GM19043 (cell line): ENCODE data around the gene OR2G3.

Source experiments
- ATAC-seq: cut with Tn5 transposase; IDR thresholded peaks from one replicate; pipeline ENCODE4 v1.9.1; 2021; ENCODE audit warnings: low read depth; ENCODE audit not compliant: unreplicated experiment

Gene OR2G3

DNA sequence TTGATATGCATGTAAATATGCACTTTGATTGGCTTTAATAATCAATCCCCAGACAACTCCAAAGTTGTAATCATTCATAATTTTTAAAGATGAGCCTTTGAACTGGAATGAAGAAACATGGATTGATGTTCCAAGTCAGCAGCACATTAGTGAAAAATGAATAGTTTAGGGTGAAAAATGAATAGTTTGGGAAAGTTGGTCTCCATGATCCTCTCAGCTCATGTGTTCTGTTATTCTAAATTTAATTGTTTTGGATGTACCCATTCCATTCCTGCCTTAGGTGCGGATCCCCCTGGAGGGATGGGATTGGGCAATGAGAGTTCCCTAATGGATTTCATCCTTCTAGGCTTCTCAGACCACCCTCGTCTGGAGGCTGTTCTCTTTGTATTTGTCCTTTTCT lies at the start of gene OR2G3:
Gene OR2G3 (plus strand): TSS at position 301 of the 400 bp plus-strand sequence. CDS start 0 bp downstream, at position 301.
- no peak for ATAC-seq

GRCh38 chr1:247557926-247558674 lies 47.3 kb upstream of the OR2G3 start:
- ATAC-seq, result no peak

- ATAC-seq, result no peak
Measured at GRCh38 chr1:247561711-247562110, 43.7 kb upstream of the OR2G3 start.

- no peak for ATAC-seq
Measured at GRCh38 chr1:247562198-247562597, 43.2 kb upstream of the OR2G3 start.

GRCh38 chr1:247574236-247574635 lies 31.1 kb upstream of the OR2G3 start:
- ATAC-seq, result no peak

- no peak for ATAC-seq
Measured at GRCh38 chr1:247574664-247575063, 30.7 kb upstream of the OR2G3 start.

GRCh38 chr1:247576514-247576913 lies 28.9 kb upstream of the OR2G3 start:
- no peak for ATAC-seq

- ATAC-seq, result no peak
Measured at GRCh38 chr1:247578946-247579460, 26.4 kb upstream of the OR2G3 start.

DNA sequence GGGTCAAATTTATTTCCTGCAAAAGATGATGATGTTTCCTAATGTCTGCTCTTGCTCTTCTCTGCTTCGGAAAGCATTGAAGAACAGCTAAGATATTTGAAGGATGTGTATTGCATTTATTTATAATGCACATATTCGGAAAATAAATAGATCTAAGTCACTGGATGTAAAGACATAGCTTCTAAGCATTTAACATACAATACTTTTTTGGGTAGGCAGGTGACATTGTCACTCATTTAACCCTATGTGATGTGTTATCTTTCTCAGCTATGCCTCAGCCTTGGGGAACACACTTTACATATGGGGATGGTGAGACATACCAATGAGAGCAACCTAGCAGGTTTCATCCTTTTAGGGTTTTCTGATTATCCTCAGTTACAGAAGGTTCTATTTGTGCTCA lies 17.3 kb upstream of the OR2G3 start, which contains the start of gene OR2G2:
Gene OR2G2 (plus strand): TSS at position 301 of the 400 bp plus-strand sequence. CDS start 0 bp downstream, at position 301.
- ATAC-seq, result no peak

DNA sequence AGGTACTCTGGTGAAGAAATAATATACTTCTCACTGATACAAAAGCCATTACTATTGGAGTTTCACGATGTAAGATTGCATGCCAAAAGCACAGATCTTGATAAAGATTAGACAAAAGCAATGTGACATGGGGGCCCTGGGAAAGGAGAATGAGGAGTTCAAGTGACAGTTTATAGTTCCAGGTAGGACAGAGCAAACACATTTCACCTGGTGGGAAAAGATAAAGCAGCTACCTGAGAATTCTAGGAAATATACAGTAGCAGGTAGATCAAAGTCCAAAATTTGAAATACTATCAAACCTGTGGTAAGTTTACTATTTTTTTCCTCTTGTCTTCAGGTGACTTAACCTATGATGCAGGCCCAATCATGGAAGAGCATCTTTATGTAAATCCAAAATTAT lies 8.0 kb downstream of the OR2G3 start:
- no peak for ATAC-seq

DNA sequence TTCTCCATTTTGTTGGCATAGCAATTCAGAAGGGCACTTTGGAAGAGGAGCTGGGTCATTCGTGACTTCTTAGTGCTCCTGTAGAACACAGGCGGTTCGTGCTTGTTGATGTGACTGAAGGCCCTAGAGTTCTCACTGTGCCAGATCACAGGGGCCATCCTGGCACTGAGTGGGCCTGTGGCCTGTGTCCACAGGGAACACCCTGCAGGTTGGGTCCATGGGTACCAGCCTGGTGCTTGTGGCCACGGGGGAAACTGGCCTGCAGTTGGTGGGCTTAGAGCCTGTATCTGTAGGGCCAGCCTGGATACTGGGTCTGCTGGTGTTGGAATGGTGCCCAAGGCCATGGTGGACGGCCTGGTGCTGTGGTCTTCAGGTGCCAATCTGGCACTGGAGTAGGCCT lies 9.2 kb downstream of the OR2G3 start:
- no peak for ATAC-seq

DNA sequence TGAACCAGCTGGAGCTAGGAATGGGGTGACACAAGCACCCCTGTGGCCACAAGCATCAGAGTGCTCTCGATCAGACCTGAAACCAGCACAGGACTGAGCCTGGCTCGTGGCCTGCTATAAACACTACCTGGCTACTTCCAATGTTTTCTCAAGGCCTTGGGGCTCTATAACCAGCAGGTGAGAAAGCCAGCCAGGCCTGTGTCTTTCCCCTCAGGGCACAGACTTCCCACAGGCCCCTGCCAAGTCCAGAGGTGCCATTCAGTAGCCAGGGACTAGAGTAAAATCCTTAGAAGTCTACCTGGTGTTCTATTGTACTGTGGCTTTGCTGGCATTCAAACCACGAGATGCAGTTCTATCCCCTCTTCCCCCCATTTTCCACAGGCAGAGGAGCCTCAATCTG lies 22.6 kb downstream of the OR2G3 start:
- ATAC-seq, result no peak

- ATAC-seq, result no peak
Measured at GRCh38 chr1:247638011-247638410, 32.6 kb downstream of the OR2G3 start.

- no peak for ATAC-seq
Measured at GRCh38 chr1:247638781-247639180, 33.4 kb downstream of the OR2G3 start.

- ATAC-seq, result no peak
Measured at GRCh38 chr1:247639381-247639981, 34.1 kb downstream of the OR2G3 start.

- no peak for ATAC-seq
Measured at GRCh38 chr1:247642742-247643141, 37.4 kb downstream of the OR2G3 start.

DNA sequence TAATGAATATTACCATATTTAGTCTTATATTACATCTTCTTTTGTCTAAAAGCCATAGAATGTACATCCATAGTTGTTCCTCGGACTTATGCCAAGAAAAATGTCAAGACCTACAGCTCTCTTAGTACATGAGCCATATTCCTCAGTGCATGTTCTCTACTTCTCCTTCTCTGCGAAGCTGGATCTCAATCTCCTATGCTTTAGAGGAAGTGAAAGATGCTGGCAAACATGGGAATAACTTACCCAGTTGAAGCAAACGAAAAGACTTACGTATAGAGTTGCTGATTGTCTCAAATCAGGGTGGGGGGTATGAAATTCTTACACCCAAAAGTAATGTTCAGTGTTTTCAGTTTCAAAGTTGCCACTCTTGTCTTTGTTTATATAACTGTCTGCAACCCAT lies 41.5 kb downstream of the OR2G3 start:
- no peak for ATAC-seq

DNA sequence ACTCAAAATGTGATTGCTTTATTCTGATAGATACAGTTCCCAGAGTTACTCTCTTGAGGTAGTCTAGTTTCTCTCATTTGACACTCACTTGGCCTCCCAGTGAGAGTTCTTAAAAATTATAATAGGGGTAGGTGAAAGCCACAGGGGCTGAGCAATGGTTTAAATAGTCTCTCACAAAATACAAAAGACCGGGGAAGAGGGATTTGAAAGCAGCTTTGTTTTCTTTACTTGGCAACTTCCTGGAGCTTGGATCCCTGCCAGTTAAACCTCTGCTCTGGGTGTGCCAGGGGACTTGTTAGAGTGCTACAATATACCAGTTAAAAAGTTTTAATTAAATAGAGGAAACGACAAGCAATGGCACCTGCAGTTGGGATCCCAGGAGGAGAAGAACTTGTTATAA lies 42.5 kb downstream of the OR2G3 start:
- ATAC-seq, result no peak

- no peak for ATAC-seq
Measured at GRCh38 chr1:247653040-247653439, 47.7 kb downstream of the OR2G3 start.
